Keratinocyte (primary cell): ENCODE results near the gene UBE2N. TPM values are rescaled to one million over a fixed set of nuclear protein-coding genes. Genes with fewer than 3 reads are reported as not detected.

ENCODE experiments used
- DNase-seq: peaks from one replicate; pipeline ENCODE4 v3.0.0-alpha.2; 2011; ENCODE audit warnings: low read depth, missing footprints, low spot score
- FAIRE-seq: peaks from 2 replicates; lab custom pipeline; 2011; peaks lifted over from hg19 to GRCh38; lab: Jason Lieb, UNC
- H2AFZ ChIP-seq: 2 replicates; pipeline ENCODE4 v1.6.0; 2012; ENCODE audit warnings: low read length, control low read depth, inconsistent platforms; ENCODE audit not compliant: control insufficient read depth
- H3K27ac ChIP-seq: 2 replicates; pipeline ENCODE4 v1.5.1; 2011; ENCODE audit warnings: low read length; ENCODE audit not compliant: control insufficient read depth, insufficient read depth
- H3K27me3 ChIP-seq: 3 replicates; pipeline ENCODE4 v1.6.0; 2011; ENCODE audit warnings: low read length; ENCODE audit not compliant: control insufficient read depth, insufficient read depth; ENCODE audit errors: extremely low read depth
- H3K36me3 ChIP-seq, 2 experiments: 2 replicates in 1 of 2; 3 replicates in 1 of 2; pipeline ENCODE4 v1.5.1; 2011; ENCODE audit warnings: low read length in 2 of 2, mild to moderate bottlenecking in 1 of 2; ENCODE audit not compliant: control insufficient read depth in 2 of 2, insufficient read depth in 2 of 2; ENCODE audit errors: extremely low read depth in 1 of 2
- H3K4me1 ChIP-seq: 3 replicates; pipeline ENCODE4 v1.5.1; 2011; ENCODE audit warnings: low read length; ENCODE audit not compliant: control insufficient read depth, insufficient read depth; ENCODE audit errors: extremely low read depth
- H3K4me2 ChIP-seq: 3 replicates; pipeline ENCODE4 v1.6.0; 2011; ENCODE audit warnings: low read depth, low read length; ENCODE audit not compliant: control insufficient read depth, insufficient read depth; ENCODE audit errors: extremely low read depth
- H3K4me3 ChIP-seq, 3 experiments: fragments of 200-600 bp in 1 of 3; sonication (generic) in 1 of 3; 2 replicates in 2 of 3; 3 replicates in 1 of 3; pipeline ENCODE4 v1.5.1; 2011 to 2016; ENCODE audit warnings: low read length in 3 of 3, mild to moderate bottlenecking in 3 of 3, control low read depth in 2 of 3, inconsistent platforms in 1 of 3, low read depth in 1 of 3, mixed read lengths in 1 of 3, mixed run types in 1 of 3, moderate library complexity in 1 of 3; ENCODE audit not compliant: control insufficient read depth in 2 of 3, insufficient read depth in 2 of 3; ENCODE audit errors: extremely low read depth in 1 of 3
- H3K79me2 ChIP-seq: 2 replicates; pipeline ENCODE4 v1.6.0; 2012; ENCODE audit warnings: low read length; ENCODE audit not compliant: control insufficient read depth, insufficient read depth
- H3K9ac ChIP-seq: 3 replicates; pipeline ENCODE4 v1.6.0; 2011; ENCODE audit warnings: low read length; ENCODE audit not compliant: control insufficient read depth, insufficient read depth; ENCODE audit errors: extremely low read depth
- H3K9me1 ChIP-seq: 3 replicates; pipeline ENCODE4 v1.6.0; 2011; ENCODE audit warnings: low read length; ENCODE audit not compliant: control insufficient read depth, insufficient read depth; ENCODE audit errors: extremely low read depth
- H3K9me3 ChIP-seq: 2 replicates; pipeline ENCODE4 v1.5.1; 2012; ENCODE audit warnings: low read depth, low read length; ENCODE audit not compliant: control insufficient read depth
- H4K20me1 ChIP-seq: 3 replicates; pipeline ENCODE4 v1.6.0; 2011; ENCODE audit warnings: low read length; ENCODE audit not compliant: control insufficient read depth, insufficient read depth; ENCODE audit errors: extremely low read depth
- CTCF ChIP-seq, 3 experiments: IDR thresholded peaks in 1 of 3; conservative IDR thresholded peaks in 1 of 3; optimal IDR thresholded peaks in 1 of 3; 2 replicates in 2 of 3; 3 replicates in 1 of 3; pipeline versions ENCODE3 to v1.5.1; 2011; ENCODE audit warnings: low read length in 3 of 3, mild to moderate bottlenecking in 3 of 3, moderate library complexity in 2 of 3, control low read depth in 1 of 3, inconsistent platforms in 1 of 3; ENCODE audit not compliant: insufficient read depth in 2 of 3; ENCODE audit errors: extremely low read depth in 1 of 3
- EZH2 ChIP-seq: IDR thresholded peaks from one replicate; pipeline ENCODE4 v1.6.1; 2012; ENCODE audit warnings: inconsistent platforms, mild to moderate bottlenecking, low read length, moderate library complexity
- dilution Hi-C: fragments of 300-500 bp; cut with MboI; formaldehyde crosslinking; loops from one replicate; pipeline ENCODE4 v1.7.0; 2020; ENCODE audit warnings: low sequenced_read_pairs; ENCODE audit not compliant: extremely low pct_ligation_motif_present
- polyA plus RNA-seq, 5 experiments: library from polyadenylated mRNA; depleted of rRNA in 3 of 5; stranded (reverse) in 3 of 5; stranded (forward) in 1 of 5; unstranded in 1 of 5; fragments of >200 nt; gene quantifications; 1 replicate in 1 of 5; 2 replicates in 3 of 5; 3 replicates in 1 of 5; pipeline versions ENCODE4 v1.2.1 to v1.2.3, GENCODE V29; 2011 to 2012; ENCODE audit warnings: missing spikeins in 2 of 5, low read depth in 1 of 5, low replicate concordance in 1 of 5

UBE2N gene
- polyA plus RNA-seq, 1 donor (not counting 4 experiments of a cell fraction or from before 2014, with no cell fraction given) = 218 TPM

GRCh38 chr12:93483151-93483807 is 41.5 kb upstream of the UBE2N start:
- Histone ChIP-seq H4K20me1 (no peaks in the 10 kb centered on the region), H3K9me3 (no peaks in the 10 kb centered on the region), H3K4me2 (no peak overlapping the region), H3K27ac (no peak overlapping the region), H3K36me3 (peaks cover 20 to 22% of the 10 kb centered on the region in 2 experiments), H3K4me1 (no peaks in the 10 kb centered on the region), H3K9me1 (no peaks in the 10 kb centered on the region), H3K79me2 (no peaks in the 10 kb centered on the region), H2AFZ (no peak overlapping the region), H3K4me3 (no peak overlapping the region), H3K27me3 (no peaks in the 10 kb centered on the region), H3K9ac (no peak overlapping the region)
- no peak for DNase-seq
- dilution Hi-C loops = no loop called here
- no peak for FAIRE-seq
- no peak for TF ChIP-seq EZH2
- no peak for TF ChIP-seq CTCF (optimal IDR thresholded peaks at IDR 0.05 in 1 of 3, IDR thresholded peaks at IDR 0.05 in 1 of 3, conservative IDR thresholded peaks at IDR 0.05 in 1 of 3; ENCODE audit: extremely low read depth in 1 of 3, insufficient read depth in 2 of 3, low read length in 3 of 3)

GRCh38 chr12:93482721-93483120 is 41.0 kb upstream of the UBE2N start:
- Histone ChIP-seq H3K9me1 (no peaks in the 10 kb centered on the region), H2AFZ (no peak overlapping the region), H3K4me3 (no peak overlapping the region), H3K27me3 (no peaks in the 10 kb centered on the region), H4K20me1 (no peaks in the 10 kb centered on the region), H3K27ac (no peak overlapping the region), H3K4me1 (no peaks in the 10 kb centered on the region), H3K36me3 (peaks cover 22 to 24% of the 10 kb centered on the region in 2 experiments), H3K9ac (no peak overlapping the region), H3K9me3 (no peaks in the 10 kb centered on the region), H3K79me2 (no peaks in the 10 kb centered on the region), H3K4me2 (no peak overlapping the region)
- no peak for TF ChIP-seq EZH2
- no peak for TF ChIP-seq CTCF (optimal IDR thresholded peaks at IDR 0.05 in 1 of 3, IDR thresholded peaks at IDR 0.05 in 1 of 3, conservative IDR thresholded peaks at IDR 0.05 in 1 of 3; ENCODE audit: extremely low read depth in 1 of 3, insufficient read depth in 2 of 3, low read length in 3 of 3)
- FAIRE-seq = no peak
- DNase-seq = no peak
- dilution Hi-C loops = no loop called here
